ENCODE data around the gene WFDC1. TPM values are rescaled to one million over a fixed set of nuclear protein-coding genes. Genes with fewer than 3 reads are reported as not detected.
A peak's percentile ranks its signal among the peaks of the same experiment; 100 is the strongest.

Gene WFDC1
- total RNA-seq, 4 donors from 2014 or later, result 2.3 to 7.6 (median 5.0) TPM

GRCh38 chr16:84283314-84284153 is 11.1 kb upstream of the WFDC1 start:
- DNase-seq, result no peak
- intact Hi-C loops (cut with DNase I), result no loop called here
- no peaks in the 10 kb centered on the region for H3K36me3 ChIP-seq
- H3K4me1 ChIP-seq, result peaks cover 9 to 42% (median 32%) of the 10 kb centered on the region in 3 donors
- TF ChIP-seq POLR2A (IDR thresholded peaks at IDR 0.05), result no peak
- no peaks in the 10 kb centered on the region for H3K27me3 ChIP-seq
- WGBS, 2 donors, result 62 to 75% methylated on average over 21 of the region's 24 CpGs
- peak overlapping the region in 1 of 4 donors; percentile 32 for H3K4me3 ChIP-seq
- H3K27ac ChIP-seq, result peak overlapping the region; percentile 14 to 85 (median 76)
- H3K9me3 ChIP-seq, result no peaks in the 10 kb centered on the region

- Histone ChIP-seq H3K36me3 (no peaks in the 10 kb centered on the region), H3K27me3 (no peaks in the 10 kb centered on the region), H3K4me1 (peaks cover 9 to 42% (median 32%) of the 10 kb centered on the region in 3 donors), H3K27ac (peak overlapping the region; percentile 14 to 85 (median 76)), H3K4me3 (peak overlapping the region in 1 of 4 donors; percentile 32), H3K9me3 (no peaks in the 10 kb centered on the region)
- DNase-seq, result no peak
- intact Hi-C loops (cut with DNase I), result no loop called here
- WGBS, 2 donors, result 39 to 45% methylated on average over 9 to 10 of the region's 13 CpGs
- no peak for TF ChIP-seq POLR2A (IDR thresholded peaks at IDR 0.05)
- TF ChIP-seq, protein P1, sequence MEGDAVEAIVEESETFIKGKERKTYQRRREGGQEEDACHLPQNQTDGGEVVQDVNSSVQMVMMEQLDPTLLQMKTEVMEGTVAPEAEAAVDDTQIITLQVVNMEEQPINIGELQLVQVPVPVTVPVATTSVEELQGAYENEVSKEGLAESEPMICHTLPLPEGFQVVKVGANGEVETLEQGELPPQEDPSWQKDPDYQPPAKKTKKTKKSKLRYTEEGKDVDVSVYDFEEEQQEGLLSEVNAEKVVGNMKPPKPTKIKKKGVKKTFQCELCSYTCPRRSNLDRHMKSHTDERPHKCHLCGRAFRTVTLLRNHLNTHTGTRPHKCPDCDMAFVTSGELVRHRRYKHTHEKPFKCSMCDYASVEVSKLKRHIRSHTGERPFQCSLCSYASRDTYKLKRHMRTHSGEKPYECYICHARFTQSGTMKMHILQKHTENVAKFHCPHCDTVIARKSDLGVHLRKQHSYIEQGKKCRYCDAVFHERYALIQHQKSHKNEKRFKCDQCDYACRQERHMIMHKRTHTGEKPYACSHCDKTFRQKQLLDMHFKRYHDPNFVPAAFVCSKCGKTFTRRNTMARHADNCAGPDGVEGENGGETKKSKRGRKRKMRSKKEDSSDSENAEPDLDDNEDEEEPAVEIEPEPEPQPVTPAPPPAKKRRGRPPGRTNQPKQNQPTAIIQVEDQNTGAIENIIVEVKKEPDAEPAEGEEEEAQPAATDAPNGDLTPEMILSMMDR (IDR thresholded peaks at IDR 0.05), result no peak
Measured at GRCh38 chr16:84284154-84284722, 10.4 kb upstream of the WFDC1 start.

GRCh38 chr16:84286578-84287240 is 8.0 kb upstream of the WFDC1 start:
- no peak for TF ChIP-seq POLR2A (IDR thresholded peaks at IDR 0.05)
- TF ChIP-seq, protein P1 (IDR thresholded peaks at IDR 0.05), result no peak
- no peak for DNase-seq
- WGBS, 2 donors, result 58 to 59% methylated on average over 16 of the region's 16 CpGs
- Histone ChIP-seq H3K27ac (peak overlapping the region; percentile 48 to 85 (median 80)), H3K9me3 (no peaks in the 10 kb centered on the region), H3K27me3 (no peaks in the 10 kb centered on the region), H3K36me3 (no peaks in the 10 kb centered on the region), H3K4me3 (no peak overlapping the region), H3K4me1 (peaks cover 9 to 42% (median 32%) of the 10 kb centered on the region in 3 donors)
- intact Hi-C loops (cut with DNase I), result no loop called here

- no peak for TF ChIP-seq POLR2A (IDR thresholded peaks at IDR 0.05)
- TF ChIP-seq, protein P1 (IDR thresholded peaks at IDR 0.05), result no peak
- H3K27me3 ChIP-seq, result peaks cover 0 to 8% (median 0%) of the 10 kb centered on the region in 4 donors
Measured at GRCh38 chr16:84288902-84289301, 5.8 kb upstream of the WFDC1 start.

DNA sequence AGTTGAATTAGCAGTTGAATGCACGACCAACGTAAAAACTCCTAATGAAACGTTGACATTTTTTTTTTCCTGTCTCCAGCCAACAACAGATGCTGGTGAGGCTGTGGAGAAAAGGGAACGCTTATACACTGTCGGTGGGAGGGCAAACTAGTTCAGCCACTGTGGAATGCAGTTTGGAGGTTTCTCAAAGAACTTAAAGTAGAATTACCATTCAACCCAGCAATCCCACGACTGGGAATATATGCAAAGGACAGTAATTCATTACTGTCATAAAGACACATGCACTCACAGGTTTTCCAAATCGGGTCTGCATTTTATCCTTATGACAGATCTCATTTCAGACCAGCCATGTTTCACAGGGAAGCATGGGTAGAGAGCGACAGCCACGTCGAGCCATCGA is 3.5 kb upstream of the WFDC1 start:
- Histone ChIP-seq H3K9me3 (no peaks in the 10 kb centered on the region), H3K27me3 (peaks cover 0 to 30% (median 0%) of the 10 kb centered on the region in 4 donors), H3K4me3 (no peak overlapping the region), H3K36me3 (no peaks in the 10 kb centered on the region), H3K27ac (peak overlapping the region in 3 of 4 donors; percentile 22 to 84 (median 67)), H3K4me1 (peaks cover 13 to 44% (median 26%) of the 10 kb centered on the region in 3 donors)
- 48 to 50% methylated on average over 11 of the region's 11 CpGs for WGBS, 2 donors
- intact Hi-C loops (cut with DNase I), result no loop called here
- DNase-seq, result no peak
- TF ChIP-seq POLR2A (IDR thresholded peaks at IDR 0.05), result no peak
- TF ChIP-seq, protein P1 (IDR thresholded peaks at IDR 0.05), result no peak

More at GRCh38 chr16:84288902-84289301, 5.8 kb upstream of the WFDC1 start:
- peak overlapping the region in 2 of 4 donors; percentile 78 to 85 for H3K27ac ChIP-seq
- WGBS, 2 donors, result 68 to 75% methylated on average over 8 of the region's 8 CpGs
- intact Hi-C loops (cut with DNase I), result no loop called here
- DNase-seq, result no peak
- peaks cover 9 to 43% (median 29%) of the 10 kb centered on the region in 3 donors for H3K4me1 ChIP-seq
- H3K4me3 ChIP-seq, result no peak overlapping the region
- H3K9me3 ChIP-seq, result no peaks in the 10 kb centered on the region
- H3K36me3 ChIP-seq, result no peaks in the 10 kb centered on the region
